HG03045 (cell line): ENCODE data around the gene ITFG1.
"Not testable (repeated sequence)": the region's sequence is repeated elsewhere in the genome, so short reads cannot be mapped to it uniquely, and the experiment has no call there.

Experiments
- ATAC-seq: cut with Tn5 transposase; IDR thresholded peaks from one replicate; pipeline ENCODE4 v1.9.1; 2021; ENCODE audit warnings: mild to moderate bottlenecking, moderate library complexity; ENCODE audit not compliant: unreplicated experiment

Gene ITFG1

DNA sequence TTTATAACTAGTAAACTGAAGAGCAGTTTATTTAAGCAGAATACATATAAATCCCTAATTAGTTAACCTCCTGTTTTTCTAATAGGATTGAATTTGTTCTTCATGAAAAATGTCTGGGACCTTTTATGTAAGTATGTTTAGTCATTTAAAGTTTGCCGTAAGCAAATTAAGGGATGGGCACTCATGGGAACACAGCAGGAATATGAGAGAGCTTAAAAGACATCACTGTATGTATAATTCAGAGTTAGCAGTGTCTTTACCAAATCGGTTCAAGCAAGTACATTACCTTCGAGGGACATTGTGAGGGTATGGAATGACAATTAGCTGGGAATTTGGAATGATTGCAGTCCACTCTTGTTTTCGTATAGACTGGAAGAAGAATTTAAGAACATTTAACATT lies 299.4 kb downstream of the ITFG1 start:
- ATAC-seq: no peak

DNA sequence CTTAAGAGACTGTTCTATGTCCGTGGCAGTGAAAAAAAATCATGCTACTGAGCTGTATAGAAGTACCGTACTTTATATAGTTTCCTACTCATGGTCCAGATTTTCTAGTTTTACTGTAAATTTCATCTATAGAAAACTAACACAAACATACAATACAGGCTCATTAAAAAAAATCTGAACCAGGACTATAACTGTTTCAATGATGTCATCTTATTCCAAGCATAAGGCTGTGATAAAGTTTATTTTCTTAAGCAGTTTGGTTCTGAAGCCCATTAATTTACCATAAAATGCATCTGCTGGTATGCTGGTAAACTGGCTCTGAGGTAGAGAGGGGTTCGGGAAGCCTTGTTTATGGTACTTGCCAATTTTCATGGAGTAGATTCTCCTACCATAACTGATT lies 300.4 kb downstream of the ITFG1 start:
- no peak for ATAC-seq

DNA sequence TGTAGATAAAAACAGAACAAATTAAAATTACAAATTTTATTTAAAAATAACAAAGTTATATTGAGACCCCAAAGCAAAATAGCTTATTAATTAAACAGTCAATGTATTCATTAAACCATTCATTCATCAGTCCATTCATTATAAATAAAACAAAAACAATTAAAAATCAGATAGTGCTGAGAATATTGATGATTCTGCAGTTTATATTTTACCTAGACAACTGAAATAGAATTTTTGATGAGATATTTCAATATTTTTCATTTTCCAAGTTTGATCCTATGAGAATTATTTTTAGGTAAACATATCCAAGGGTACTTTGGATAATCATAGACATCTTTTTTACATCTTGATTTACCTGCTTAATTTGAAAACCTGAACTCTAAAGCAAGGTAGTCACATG lies 301.9 kb downstream of the ITFG1 start:
- no peak for ATAC-seq

DNA sequence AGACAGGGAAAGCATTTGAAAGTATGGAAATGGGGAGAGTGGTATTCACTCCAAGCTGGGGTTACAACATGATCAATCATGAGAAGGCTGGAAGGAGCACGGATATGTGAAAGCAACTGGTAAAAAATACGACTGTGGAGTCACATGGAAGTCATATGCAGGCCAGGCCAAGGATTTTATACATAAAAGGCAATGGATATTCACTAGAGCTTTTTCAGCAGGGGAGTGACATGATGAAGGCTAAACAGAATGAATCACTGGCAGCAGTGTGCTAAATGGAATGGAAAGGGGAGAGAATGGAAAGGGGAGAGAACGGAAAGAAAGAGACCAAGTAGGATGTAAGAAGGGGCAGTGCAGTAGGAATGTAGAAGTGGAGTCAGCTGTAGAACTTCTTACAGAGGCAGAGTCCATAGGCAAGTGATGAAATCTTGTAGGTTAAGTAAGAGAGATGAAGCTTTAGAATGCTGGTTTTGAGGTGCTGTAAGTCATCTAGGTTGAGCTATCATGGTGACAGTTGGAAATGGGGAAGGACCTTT lies 304.1 kb downstream of the ITFG1 start:
- ATAC-seq: no peak

DNA sequence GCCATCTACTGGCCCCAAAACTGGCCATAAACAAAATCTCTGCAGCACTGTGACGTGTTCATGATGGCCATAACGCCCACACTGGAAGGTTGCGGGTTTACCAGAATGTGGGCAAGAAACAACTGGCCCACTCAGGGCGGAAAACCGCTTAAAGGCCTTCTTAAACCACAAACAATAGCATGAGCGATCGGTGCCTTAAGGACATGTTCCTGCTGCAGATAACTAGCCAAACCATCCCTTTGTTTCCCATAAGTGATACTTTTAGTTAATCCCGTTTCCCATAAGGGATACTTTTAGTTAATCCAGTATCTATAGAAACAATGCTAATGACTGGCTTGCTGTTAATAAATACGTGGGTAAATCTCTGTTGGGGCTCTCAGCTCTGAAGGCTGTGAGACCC lies 308.4 kb downstream of the ITFG1 start:
- not testable (repeated sequence) for ATAC-seq

DNA sequence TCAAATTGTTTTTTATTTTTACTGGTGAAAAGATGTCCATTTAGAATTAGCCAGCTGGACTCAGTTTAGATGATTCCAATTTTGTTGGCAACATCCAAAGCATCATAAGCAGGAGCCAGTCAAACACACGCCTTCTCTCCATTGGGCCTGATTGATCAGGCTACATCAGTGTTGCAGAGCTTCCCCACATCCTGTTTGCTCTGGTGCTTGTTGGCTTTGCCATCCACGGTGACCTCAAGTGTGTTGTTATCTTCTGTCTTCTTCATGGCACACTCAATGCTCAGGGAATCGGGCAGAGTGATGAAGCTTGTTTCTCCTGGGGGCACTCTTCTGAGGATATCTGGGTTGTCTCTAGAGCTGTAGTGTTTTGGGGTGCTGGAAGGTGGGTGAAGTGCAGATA lies 310.8 kb downstream of the ITFG1 start:
- ATAC-seq: no peak

DNA sequence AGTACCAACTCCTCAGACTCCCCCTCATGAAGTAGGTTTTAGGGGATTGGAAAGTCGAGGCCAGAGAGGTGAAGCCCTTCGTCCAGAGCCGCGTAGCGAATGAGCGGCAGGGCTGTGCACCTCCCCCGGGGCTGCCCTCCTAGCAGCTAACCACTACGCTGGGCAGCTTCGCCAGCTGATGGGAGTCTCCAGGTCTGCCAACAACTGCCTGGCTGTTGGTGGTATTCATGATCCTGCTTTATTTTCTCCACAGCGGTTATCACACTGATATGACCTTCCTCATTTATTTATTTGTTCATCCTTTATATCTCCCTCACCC lies 316.3 kb downstream of the ITFG1 start:
- ATAC-seq: no peak

DNA sequence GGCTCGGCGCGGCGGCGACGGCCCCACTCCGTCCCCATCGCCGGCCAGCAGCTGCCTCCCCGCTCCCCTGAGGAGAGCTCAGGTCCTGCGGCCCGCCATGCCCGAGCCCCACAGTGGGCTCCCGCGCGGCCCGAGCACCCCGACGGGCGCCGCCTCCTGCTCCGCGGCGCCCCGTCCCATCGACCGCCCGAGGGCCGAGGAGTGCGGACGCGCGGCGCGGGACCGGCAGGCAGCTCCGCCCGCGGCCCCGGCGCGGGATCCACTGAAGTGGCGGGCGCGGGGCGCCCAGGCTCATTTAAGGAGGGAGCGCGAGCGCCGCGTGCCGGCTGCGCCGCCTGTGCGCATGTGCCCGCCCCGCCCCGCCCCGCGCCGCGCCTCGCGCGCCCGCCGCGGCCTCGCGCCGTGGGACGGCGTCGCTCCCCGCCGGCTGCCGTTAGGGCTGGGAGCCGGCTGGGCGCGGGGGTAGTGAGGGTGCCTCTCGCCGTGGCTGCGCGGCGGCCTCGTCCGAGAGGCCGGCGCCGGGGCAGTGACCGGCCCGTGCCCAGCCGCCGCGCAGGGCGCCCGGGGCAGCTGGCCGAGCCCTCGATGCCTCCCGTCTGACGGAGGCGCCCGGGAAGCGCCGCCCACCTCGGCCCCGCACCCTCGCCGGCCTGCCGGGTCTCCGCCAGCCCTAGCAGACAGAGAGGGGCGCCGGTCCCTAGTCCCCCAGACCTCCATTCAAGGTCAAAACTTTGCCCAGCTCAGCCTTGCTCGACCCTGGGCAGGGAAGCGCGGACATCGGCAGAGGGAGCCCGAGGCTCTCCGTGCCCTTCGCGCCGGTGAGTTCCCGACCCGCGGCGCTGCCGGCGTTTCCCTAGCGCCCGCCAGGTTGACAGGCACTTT lies 316.9 kb downstream of the ITFG1 start, which contains the start of gene NETO2:
NETO2 (minus strand) TSS at position 269 of the 882 bp plus-strand sequence. CDS start 333 bp downstream, outside the sequence.
- ATAC-seq: peak; percentile 59

DNA sequence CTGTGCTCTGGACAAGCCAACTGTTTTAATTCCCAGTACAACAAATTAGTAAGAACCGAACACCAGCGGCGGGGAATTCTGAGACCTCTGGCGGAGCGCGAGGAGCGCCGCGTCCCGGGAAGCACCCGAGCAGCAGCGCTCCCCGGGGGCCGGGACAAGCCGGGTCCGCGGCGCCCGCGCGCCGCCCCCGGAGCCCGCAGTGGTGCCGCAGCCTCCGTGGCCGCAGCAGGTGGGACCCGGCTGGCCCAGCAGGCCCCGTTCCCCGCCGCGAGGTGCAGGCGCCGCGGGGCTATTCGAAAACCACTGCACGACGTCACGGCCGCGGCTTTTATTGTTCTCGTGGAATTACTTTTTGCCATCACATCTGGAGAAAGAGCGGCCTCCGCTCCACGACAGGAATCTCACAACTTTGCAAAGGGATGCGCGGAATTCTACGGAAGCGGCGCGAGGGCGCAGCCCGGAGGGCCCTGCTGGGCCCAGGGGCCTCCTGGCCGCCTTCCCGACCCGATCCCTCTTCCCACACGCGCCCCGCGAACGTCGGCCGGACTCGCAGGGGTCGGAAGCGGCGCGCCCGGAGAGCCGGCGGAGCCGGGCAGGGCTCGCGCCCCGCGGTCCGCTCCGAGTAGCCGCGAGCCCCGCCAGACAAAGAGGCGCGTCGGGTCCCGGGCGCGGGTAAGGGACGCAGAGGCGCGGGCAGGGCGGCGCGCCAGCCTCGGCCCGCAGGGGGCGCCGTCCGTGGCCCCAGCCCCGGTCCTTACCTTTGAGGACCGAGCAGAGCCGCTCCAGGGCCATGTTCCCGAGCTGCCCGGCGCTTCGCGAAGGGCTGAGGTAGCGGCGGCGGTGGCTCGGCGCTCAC lies 317.8 kb downstream of the ITFG1 start:
- ATAC-seq: peak; percentile 76

DNA sequence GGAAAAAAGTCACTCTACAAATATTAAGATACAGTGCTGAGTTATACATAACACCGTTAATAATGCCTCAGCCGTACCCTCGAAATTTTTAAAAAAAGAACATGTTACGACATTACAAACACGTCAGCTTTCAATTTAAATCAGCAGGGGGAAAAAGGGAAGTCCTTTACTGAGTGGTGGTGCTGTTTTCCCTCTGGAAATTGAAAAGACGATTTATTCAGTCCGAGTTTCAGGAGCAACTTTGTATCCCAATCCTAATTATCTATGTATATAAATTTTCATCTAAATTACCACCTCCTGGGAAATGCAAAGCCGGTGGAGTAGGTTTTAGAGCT lies 318.4 kb downstream of the ITFG1 start:
- no peak for ATAC-seq

DNA sequence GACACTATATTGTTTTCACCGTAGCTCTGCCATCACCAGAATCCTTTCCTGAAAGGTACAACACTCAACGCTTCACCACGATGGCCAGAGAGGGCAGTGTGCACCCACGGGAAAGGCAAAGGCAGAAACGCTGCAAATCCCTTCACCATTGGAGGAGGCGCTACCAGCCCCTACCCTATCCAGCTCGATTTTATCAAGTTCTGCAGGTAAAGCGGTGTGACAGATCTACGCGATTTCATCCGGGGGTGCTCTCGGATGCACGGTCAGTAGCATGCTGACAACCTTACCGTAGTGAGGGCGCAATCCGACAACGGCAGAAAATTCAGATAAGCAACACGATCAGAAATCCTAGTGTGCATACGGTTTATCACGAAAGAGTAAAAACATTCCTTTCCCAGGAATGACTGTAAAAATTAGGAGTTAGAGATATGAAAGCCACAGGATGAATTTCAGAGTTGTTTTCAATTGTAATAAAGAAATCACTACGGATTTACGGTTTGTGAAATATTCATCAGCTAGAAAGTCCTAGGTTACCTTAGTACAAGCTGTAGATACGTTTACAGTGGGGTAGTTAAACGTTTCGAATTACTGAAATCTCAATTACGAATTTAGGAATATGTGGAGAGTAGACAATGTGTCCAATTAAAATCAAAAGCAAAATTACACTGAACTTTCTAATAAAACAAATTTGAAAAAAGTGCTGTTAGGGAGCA lies 318.9 kb downstream of the ITFG1 start:
- peak; percentile 50 for ATAC-seq

DNA sequence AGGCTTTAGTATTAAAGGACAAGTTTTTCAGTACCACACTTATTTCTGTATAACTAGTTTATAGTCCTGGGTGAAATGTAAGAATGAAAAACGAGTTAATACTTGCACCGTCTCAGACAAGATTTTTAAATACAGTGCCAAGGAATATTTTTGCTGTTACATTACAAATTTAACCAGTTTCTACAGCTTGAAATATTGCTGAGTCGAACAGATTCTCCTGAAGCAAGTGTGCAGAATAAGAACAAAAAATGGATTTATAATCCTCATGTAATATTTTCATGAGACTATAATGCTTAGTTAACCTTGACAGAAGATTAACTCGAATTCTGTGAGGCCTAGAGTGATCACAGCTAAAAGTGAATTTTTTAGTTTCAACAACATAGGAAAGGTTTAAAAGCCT lies 320.2 kb downstream of the ITFG1 start:
- ATAC-seq: no peak

DNA sequence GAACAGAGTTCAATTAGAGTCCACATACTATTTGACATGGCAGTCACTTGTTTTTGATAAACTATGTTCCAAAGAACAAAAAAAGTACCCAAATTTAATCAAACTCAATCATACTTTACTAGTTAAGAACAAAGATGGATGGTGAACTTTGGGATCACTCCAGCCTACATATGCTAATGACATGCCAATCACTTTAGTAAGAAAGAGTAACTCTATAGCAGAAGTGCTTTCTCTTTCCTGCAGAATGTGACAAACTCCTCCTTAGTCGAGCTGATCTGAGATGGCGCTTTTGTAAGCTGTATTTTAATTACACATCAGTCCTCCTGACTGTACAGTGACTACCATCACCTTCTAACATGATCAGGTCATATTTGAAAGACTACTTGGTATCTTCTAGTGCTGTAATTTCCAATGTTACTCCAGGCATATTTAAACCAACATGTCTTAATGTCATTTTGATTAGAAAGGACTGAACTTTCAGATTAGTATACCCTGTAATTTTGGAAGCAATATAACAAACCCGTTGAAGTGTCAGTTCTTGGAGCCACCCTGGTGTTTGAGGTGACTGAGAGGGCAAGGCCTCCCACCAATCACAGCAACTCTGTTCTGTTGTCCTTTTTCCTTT lies 321.2 kb downstream of the ITFG1 start:
- no peak for ATAC-seq

DNA sequence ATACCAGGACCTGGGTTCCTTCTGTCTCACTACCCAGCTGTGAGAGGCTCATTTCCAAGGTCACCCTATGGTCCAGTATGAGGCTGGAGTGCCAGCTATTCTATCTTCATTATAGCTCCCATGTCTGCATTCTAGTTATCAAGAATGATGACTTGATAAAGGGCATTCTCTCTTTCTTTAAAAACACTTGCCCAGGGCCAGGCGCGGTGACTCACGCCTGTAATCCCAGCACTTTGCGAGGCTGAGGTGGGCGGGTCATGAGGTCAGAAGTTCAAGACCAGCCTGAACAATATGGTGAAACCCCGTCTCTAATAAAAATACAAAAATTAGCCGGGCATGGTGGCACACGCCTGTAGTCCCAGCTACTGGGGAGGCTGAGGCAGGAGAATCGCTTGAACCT lies 322.9 kb downstream of the ITFG1 start:
- not testable (repeated sequence) for ATAC-seq

DNA sequence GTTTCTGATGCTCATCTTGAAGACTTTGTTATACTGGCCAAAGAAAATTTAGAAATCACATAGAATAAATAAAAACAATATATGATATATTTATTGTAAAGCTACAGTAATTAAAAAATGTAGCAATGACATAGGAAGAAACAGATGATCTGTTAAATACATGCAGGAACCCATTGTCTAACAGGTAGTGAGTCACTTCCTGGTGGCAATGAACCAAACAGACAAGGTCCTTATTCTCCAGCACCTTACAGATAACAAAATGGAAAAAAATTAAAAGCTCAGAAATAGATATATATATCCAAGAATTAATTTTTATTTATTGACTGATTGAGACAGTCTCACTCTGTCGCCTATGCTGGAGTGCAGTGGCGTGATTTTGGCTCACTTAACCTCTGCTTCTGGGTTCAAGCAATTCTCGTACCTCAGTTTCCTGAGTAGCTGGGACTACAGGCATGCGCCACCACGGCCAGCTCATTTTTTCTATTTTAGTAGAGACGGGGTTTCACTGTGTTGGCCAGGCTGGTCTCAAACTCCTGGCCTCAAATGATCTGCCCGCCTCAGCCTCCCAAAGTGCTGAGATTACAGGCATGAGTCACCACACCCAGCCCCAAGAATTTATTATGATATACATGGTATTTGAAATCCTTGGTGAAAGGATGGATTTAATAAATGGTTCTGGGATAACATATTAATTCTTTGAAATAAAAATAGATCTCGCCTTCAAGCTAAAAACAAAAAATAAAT lies 324.6 kb downstream of the ITFG1 start:
- ATAC-seq: no peak

DNA sequence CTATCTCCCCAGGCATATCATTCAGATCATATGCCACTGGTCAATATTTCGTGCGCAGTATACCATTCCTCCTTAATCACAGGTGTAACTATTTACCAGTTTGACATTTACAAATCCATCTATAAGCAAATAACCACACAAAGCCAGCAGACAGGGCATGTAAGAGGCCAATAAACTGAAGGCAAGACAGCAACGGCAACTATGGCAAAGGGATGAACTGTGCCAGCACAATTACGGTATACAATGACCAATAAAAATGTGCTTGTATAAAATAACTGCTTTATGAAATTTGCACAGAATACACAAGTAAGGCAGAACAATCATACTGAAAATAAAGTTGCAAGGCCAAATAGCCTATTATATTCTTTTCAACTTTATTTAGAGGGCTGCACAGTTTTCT lies 326.3 kb downstream of the ITFG1 start:
- no peak for ATAC-seq

DNA sequence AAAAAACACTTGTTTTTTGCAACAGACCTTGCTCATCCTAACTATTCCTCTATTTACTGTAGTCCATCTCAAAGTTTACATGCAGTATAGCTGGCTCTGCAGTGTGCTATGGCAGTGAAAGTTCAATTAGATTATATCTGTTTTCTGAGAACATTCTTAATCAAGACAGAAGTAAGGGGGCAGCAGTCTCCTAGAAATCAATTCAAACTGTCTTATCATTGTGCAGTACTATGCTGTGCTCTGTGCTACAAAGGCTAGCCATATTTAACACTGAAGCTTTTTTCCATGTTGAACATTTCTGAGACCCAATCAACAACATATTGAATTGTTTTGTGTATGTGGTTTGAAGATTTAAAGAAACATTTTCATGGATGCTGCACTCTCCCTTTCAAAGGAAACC lies 328.6 kb downstream of the ITFG1 start:
- ATAC-seq: no peak

DNA sequence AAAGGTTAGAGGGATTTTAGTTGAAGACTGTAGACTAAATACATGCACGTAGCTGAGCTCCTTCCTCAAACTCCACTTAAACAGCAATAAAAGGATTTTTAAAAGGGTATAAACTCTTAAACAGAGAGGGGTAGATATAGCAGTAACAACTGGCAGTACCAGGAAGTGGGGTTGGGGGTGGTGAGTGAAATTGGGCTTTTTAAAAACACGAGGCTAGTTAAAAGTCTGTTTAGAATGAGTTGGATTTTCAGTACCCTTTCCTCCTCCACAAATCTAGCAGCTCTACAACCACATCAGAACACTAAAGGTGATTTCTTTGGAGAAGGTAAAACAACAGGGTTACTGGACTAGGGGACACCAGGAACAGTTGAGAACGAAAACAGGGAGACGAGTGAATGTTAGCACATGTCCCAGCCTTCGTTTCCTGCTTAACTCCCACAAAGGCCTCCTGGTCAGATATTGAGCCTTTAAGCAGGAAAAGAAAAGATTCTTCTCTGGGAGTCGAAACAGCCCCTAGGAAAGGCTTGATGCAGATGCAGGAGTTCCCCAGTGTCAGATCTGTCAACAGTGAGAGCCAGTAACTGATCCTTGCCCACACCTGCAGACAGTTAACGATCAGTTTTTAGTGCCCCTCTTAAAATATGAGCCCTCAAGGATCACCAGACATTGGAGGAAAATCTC lies 331.0 kb downstream of the ITFG1 start:
- no peak for ATAC-seq

DNA sequence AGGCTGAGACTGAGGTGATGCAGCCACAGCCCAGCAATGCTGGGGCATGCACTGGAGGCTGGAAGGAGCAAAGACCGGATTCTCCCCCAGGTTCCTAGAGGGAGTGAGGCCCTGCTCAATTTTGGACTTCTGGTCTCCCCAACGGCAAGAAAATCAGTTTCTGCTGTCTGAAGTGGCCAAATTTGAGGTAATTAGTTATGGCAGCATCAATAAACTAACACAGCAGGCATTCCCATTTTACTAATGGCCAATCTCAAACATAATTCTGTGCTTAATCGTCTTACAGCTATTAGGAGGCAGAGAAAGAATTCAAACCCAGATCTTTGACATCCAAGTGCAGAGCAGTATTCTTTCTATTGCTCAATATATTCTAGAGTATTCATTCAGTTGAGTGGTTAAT lies 333.3 kb downstream of the ITFG1 start:
- no peak for ATAC-seq

DNA sequence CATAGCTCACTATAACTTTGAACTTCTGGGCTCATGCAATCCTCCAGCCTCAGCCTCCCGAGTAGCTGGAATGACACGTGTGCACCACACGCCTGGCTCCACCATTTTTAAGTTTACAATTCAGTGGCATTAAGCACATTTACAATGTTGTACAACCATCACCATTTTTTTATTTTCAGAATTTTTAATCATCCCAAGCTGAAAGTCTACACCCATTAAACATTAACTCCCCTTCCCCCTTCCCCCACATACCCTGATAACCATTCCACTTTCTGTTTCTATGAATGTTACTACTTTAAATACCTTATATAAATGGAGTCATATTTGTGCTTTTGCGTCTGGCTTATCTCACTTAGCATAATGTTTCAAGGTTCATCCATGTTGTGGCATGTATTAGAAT lies 335.1 kb downstream of the ITFG1 start:
- ATAC-seq: no peak
